HG03108 (cell line): ENCODE results near the gene LYRM2.

Experiments used
- ATAC-seq: cut with Tn5 transposase; IDR thresholded peaks from one replicate; pipeline ENCODE4 v1.9.1; 2021; ENCODE audit warnings: moderate library complexity; ENCODE audit not compliant: unreplicated experiment

The LYRM2 gene

DNA sequence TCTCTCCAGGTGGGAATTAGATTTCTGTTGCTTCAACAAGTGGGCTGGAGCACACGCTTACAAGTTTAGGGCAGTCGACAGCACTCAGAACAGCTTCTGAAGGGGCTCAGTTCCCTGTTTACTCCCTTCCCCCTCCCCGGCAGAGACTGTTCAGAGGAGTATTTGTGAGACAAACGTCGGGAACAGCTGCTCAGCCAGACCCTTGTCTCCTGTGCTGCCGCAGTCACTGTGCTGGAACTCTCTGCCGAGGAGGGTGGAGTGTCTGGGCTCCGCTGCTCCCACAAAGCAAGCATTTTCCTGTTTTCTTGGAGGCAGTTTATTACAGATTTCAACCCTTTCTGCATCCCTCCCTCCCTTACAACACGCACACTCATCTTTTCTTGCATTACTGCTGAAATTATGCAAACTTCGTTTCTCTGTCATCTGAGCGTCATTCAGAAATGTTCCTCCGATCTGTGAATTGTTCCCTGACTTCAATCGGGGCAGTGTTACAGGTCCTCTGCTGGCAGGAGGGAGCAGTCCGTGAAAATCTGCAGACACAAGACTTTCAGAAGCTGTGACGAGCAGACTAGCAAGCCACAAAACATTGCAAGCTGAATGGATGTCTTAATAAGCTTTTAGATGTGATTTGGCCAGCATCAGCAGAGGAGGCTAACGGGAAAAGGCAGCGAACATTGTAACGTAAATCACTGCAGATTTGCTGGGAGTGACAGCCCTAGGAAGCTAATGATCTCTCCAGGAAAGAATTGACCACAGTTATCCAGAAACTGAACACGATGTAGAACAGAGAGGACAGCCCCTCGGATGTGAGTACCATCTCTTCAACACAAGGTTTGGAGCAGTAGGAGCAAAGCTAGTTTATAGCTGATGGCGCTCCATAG, 76.2 kb downstream of the LYRM2 start:
- no peak for ATAC-seq

DNA sequence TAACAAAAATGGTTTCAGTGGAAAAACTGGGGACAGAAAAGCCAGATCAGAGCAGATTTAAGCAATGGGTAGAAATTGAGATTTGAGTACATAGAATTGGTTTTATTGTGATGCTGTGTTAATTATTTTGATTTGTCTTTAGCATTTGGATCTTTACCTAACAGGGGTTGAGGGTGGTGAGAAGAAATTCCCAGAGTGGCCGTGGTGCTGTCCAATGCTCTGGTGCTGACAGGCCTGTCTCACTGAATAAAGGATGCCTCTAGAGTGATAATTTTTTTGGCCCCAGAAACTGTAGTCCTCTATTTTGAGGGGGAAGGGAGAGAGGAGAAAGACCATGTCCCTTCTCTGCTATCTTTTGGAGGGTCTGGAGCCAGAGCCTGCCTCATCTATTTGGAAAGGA, 79.1 kb downstream of the LYRM2 start:
- ATAC-seq = no peak

DNA sequence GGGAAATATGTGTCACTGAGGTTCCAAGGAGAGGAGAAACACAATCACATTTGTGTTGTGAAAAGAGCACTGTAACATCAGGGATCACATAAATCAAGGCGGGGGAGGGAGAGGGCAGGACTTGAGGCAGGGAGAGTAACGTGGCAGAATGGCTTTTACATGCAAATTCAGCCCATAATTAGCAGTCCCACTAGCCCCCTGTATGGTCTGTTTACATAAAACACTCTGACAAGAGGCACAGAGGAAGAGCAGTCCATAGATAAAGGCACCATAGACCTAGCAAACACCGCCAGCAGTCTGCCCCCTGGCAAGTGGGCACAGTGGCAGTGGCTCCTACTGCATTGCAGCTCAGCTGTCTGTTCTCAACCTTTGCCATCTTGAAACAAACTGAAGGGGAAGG, 82.7 kb downstream of the LYRM2 start:
- no peak for ATAC-seq

DNA sequence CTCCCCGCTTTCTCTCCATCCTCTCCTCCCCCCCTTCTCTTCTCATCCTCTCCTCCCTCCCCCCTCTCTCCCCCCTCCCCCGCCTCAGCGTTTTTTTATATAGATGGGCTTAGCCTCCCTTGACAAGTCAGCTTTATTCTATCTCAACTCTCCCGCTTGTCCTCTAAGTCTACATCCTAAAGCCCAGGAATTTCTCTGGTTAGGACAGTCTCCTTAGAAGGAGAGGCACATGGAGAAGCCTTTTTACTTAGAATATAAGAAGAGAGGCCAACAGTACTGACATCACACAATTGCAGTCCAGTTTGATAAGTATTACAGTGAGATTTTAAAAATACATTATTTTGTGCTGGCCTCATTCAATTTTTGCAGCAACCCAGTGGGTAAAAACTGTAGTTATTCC, 83.5 kb downstream of the LYRM2 start:
- no peak for ATAC-seq

DNA sequence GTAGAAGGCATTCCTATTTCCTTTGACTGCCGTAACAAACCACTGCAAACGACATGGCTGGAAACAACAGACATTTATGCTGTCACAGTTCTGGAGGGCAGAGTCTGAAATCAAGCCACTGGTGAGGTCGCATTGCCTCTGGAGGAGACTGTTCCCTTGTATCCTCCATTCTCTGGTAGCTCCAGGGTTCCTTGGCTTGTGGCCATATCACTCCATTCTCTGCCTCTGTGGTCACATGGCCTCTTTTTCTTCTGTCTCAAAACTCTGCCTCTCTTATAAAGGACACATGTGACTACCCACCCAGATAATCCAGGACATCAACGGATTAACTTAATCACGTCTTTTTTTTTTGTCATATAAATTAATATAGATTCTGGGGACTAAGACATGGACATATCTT, 84.4 kb downstream of the LYRM2 start:
- ATAC-seq = no peak

DNA sequence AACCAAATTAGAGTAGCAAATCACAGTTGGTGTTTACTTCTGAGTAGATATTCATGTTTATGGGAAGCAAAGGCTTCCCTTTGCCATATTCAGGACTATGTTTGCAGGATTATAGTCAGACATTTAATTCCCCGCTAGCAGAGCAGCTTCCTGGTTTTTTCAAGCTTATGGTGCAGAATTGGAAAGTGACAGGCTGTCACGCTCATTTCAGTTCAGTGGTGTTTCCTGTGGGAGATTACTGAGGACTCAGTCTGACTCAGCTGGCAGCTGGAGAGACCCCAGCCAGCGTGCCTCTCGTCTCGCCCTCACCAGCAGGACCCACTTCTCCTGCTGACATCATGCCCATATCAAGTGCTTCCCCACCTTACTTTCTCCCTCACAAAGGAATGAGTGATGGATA, 85.1 kb downstream of the LYRM2 start:
- ATAC-seq = no peak

DNA sequence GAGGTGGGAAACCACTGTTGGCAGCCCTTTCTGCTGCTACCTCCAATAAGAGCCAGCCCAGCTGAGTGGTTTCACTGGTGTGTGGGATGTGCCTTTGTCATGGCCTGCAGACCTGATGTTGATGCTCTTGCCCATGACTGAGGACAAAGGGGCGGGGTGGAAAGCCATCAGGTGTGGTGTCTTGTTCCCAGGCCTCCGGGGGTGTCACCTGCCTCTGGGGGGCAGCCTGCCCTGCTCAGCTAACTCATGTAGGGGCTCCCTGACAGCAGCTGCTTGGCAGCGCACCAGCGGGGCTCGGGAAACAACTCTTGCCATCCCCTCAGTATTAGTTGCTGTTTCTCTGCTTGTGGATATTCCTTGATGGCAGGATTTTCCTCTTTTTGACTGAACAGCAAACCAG, 91.3 kb downstream of the LYRM2 start:
- ATAC-seq = no peak

DNA sequence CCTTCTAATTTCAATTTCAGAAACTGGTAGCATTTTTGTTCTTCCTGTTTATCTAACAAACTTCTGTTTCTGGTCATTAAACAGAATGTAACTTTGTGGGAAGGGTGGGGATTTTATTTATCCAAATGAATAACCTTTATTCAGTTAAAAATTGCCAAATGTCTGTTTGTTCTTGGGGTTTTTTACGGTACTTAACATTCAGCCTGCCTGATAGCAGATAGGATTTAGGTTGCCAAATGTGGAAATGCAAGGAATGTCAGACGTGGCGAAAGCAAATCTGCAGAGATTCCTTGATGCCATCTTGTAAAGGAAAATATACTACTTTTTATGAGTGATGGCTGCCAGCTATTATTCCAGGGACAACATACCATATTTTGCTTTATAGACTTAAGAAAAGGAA, 95.7 kb downstream of the LYRM2 start:
- no peak for ATAC-seq

DNA sequence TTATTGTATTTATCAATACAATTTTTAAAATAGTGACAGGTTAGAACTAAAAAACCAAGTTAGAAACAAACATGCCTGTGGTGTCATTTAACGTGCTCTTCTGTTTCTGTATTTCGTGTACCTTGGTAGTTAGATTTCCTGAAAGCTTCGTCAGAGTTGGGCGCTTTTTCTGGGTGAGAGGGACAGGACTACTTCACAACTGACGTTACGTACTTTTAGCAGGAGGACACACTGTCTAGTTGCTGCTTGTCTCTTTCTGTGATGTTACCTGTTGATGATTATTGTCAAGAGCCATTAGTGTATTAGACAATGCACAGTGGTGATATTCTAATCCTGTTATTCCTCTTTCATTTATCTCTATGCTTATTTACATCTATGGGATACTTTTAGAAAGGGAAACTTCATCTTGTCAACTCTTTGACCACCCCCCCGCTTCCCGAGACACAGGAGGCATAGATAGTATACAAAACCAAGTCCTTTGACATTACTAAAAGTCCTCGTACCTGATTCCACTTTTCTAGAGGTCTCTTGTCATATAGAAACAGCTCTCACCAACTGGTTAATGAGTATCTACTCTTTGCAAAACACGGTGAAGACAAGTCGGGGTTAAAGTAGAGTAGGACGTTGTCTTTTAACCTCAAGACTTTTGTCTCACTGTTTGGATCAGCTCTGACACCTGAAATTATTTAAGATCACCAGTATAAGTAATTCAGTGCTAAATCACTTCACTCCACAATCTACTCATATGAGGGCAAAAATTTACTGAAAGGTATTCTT, 96.3 kb downstream of the LYRM2 start:
- peak; percentile 85 for ATAC-seq

DNA sequence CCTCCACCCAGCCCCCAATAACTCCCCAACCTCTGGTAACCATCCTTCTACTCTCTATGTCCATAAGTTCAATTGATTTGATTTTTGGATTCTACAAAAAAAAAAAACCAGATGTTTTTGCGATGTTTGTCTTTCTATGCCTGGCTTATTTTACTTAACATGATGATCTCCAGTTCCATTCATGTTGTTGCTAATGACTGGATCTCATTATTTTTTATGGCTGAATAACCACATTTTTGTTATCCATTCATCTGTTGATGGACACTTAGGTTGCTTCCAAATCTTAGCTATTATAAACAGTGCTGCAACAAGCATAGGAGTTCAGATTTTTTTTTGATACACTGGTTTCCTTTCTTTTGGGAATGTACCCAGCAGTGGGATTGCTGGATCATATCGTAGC, 98.8 kb downstream of the LYRM2 start:
- no peak for ATAC-seq

DNA sequence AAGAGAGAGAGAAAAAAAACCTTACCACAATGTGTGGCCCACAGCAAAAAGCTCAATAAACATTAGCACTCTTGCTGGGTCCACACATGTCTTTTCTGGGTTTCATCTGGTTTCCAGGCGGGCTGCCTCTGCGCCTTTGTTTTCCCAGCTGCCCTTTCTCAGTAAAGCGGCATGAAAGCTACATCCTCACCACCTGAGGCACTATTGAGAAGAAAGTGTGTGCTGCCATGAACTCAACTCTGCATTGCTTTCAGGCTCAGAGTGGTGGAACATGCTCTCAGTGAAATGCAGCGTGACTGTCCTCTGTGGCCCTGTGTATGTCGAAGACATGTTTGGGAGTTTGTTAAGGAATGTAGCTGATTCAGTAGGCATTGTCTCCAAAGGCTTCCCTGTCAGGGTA, 102.3 kb downstream of the LYRM2 start:
- no peak for ATAC-seq

DNA sequence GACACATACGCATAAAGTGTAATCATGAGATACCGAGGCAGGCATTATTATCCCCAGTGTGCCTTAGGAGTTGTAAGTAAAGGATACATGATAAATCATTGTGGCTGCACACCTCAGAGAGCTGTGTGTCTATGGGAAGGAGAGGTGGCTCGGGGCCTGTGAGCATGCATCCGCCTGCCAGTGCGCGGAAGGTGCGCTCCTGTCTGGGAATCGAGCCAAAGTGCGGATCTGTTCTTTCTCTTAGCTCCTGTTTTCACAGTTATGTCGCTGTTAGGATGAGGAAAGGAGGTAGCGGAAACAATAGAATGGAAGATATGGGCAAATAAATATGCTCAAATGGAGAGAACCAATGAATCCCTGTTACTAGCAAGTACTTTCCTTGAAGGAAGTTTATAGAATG, 107.6 kb downstream of the LYRM2 start:
- ATAC-seq = no peak

DNA sequence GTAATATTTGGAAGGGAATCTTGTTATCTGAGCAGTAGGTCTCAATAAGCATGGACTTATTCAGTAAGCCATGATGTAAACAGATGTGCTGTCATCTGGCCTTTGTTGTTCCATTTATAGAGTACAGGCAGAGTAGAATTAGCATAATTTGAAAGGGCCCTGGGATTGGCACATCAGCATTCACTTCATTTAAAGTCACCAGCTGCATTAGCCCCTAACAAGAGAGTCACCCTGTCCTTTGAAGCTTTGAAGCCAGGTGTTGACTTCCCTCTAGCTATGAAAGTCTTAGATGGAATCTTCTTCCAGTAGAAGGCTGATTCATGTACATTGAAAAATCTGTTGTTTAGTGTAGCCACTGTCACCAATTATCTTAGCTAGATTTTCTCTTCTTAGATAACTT, 109.7 kb downstream of the LYRM2 start:
- no peak for ATAC-seq

DNA sequence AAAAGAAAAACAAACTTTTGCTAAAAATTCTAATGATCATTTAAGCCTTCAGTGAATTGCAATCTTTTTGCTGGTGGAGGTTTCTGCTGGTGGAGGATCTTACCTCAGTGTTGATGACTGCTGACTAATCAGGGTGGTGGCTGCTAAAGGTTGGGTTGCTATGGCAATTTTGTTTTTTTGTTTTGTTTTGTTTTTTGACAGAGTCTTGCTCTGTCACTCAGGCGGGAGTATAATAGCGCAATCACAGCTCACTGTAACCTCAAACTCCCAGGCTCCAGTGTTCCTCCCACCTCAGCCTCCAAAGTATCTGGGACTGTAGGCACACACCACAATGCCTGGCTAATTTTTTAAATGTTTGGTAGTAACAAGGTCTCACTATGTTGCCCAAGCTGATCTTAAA, 110.9 kb downstream of the LYRM2 start:
- ATAC-seq = no peak

DNA sequence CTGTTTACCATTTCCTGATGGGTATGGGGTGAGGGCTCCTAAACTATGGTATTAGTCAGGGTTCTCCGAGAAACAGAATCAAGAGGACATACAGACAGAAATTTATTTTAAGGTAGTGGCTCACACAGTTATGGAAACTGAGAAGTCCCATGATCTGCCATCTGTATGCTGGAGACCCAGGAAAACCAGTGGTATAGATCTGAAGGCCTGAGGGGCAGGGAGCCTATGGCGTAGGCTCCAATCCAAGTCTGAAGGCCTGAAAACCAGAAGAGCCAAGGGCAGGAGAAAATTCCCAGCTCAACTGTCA, 112.0 kb downstream of the LYRM2 start:
- no peak for ATAC-seq

DNA sequence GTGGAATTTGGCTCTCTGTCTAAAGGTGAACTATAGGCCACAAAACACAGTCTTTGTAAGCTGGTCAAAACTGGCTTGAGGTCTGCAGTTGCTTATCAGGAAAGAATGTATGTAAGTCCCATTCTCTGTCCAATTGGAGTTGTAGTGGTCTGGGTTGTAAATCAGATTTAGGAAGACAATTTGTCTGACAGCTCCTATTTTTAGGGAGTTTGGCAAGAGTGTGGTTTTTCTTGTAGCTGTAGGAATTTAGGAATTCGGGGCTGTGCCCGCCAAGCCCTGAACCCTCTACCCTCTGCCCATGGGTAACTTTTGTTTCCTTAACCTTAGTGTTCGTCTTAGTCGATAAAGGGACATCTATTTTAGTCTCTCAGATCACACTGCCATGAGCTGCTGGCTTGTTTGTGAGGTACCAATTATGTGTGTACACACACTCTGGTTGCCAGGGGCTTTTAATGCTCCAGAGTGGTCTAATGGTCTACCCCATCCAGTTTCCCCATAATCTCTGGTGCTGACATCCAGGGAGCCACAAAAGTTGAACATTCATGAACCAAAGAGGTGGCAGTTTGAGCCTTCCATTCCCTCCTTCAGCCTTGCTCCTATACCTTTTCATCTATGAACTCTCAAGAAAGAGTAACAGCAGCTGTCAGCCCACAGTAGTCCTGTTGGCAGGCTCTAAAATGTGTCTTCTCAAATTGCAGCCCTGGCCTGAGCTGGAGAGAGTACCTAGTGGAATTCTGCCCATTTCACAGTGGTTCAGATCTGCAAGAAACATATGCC, 112.6 kb downstream of the LYRM2 start:
- ATAC-seq = no peak

DNA sequence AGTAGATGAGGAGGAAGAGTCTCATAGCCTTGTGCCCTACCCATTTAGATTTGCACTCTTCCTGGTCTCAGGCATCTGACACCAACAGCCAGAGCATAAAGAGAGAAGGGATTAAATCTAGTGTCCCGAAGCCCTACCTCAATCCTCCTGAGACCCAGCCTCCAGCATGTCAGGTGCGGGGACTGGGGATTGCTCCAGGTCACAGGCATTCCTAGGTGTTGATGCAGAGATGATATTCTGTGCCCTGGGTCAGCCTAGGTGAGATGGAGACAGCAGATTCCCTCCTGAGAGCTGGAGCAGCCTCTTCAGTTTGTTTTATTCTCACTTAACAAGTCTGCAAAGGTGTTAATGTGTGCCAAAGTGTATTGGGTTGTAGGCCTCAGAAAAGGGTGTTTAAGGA, 115.8 kb downstream of the LYRM2 start:
- no peak for ATAC-seq

DNA sequence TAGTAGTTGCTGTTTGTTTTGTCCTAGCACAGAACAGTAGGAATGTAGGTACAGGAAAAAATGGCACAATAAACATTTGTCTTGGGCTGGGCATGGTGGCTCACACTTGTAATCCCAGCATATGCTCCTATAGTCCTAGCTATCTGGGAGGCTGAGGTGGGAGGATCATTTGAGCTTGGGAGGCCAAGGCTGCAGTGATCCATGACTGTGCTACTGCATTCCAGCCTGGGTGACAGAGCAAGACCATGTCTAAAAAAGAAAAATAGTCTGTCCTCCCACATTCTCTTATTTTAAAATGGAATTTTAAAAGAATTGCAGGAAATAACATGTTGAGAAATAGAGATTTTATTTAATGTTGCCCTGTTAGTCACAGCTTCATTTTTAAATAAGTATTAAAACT, 117.8 kb downstream of the LYRM2 start:
- no peak for ATAC-seq

DNA sequence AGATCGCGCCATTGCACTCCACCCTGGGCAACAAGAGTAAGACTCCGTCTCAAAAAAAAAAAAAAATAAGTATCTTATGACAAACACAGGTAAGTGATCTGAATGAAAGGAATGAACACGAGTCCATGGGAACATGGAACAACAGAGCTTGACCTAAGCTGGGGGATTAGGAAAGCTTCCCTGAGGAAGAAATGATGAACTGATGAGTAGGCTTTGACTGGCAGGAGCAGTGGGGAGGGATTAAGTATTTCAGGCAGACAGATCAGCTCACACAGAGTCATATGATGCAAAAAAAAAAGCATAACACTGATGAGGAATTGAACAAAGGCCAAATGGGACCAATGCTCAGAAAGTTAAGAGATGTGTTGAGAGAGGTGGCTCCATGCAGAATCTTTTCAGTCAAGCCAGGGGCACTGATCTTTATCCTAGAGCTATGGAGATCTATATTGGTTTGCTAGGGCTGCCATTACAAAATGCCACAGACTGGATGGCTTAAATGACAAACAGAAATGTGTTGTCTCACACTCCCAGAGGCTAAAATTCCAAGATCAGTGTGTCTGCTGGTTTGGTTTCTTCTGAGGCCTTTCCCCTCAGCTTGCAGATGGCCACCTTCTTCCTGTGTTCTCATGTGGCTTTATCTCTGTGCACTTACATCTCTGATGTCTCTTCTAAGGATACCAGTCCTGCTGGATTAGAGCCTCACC, 120.0 kb downstream of the LYRM2 start:
- ATAC-seq = no peak
